MCF 10A (cell line): ENCODE measurements around the gene CDK14. TPM values are rescaled to one million over a fixed set of nuclear protein-coding genes. Genes with fewer than 3 reads are reported as not detected.

Experiments used
- BruUV-seq: library from RNA; stranded (reverse); fragments of 400-500 nt; replicated peaks from 2 replicates; lab custom pipeline; 2021; lab: Mats Ljungman, UMichigan
- CTCF ChIA-PET: fragments of 300-600 bp; sonication (Branson Sonifier 250); formaldehyde crosslinking; extraction: SDS; loops from one replicate; lab custom pipeline; 2021; ENCODE audit warnings: antibody characterized with exemption, inconsistent platforms; lab: Yijun Ruan, JAX
- POLR2A ChIA-PET: fragments of 300-600, 350-650 bp; sonication (Branson Sonifier 250); formaldehyde crosslinking; extraction: SDS; loops from one replicate; lab custom pipeline; 2020; ENCODE audit warnings: antibody characterized with exemption, inconsistent platforms; lab: Yijun Ruan, JAX
- DNase-seq: peaks from one replicate; pipeline ENCODE4 v3.0.0-alpha.2; 2018; ENCODE audit not compliant: unreplicated experiment
- H3K27ac Mint-ChIP-seq: one replicate; pipeline ENCODE4 v1.8.0; 2022; ENCODE audit warnings: mild to moderate bottlenecking, low read depth, mixed read lengths; ENCODE audit not compliant: unreplicated experiment
- H3K27me3 Mint-ChIP-seq: one replicate; pipeline ENCODE4 v1.8.0; 2022; ENCODE audit warnings: mixed read lengths; ENCODE audit not compliant: insufficient read depth, unreplicated experiment
- H3K36me3 Mint-ChIP-seq: one replicate; pipeline ENCODE4 v1.8.0; 2022; ENCODE audit warnings: mild to moderate bottlenecking, moderate library complexity, mixed read lengths; ENCODE audit not compliant: insufficient read depth, unreplicated experiment
- H3K4me1 Mint-ChIP-seq: one replicate; pipeline ENCODE4 v1.8.0; 2022; ENCODE audit warnings: mixed read lengths; ENCODE audit not compliant: insufficient read depth, unreplicated experiment
- H3K4me3 Mint-ChIP-seq: one replicate; pipeline ENCODE4 v1.8.0; 2022; ENCODE audit warnings: mild to moderate bottlenecking, moderate library complexity, mixed read lengths; ENCODE audit not compliant: unreplicated experiment
- H3K9me3 Mint-ChIP-seq: one replicate; pipeline ENCODE4 v1.8.0; 2022; ENCODE audit warnings: mixed read lengths; ENCODE audit not compliant: unreplicated experiment
- intact Hi-C: fragments of 100-400 bp; cut with micrococcal nuclease; formaldehyde crosslinking; loops from 2 replicates; pipeline ENCODE4 v1.14.1; 2022
- total RNA-seq: library from RNA; stranded (reverse); gene quantifications from 2 replicates; pipeline ENCODE4 v1.2.3, GENCODE V29; 2022
- TF ChIP-seq, protein P1 (sequence below): fragments of 200-600 bp; IDR thresholded peaks from one replicate; pipeline ENCODE4 v1.8.0; 2022; ENCODE audit warnings: antibody characterized with exemption, mild to moderate bottlenecking; ENCODE audit not compliant: unreplicated experiment

CDK14 gene
- total RNA-seq, 1 experiment from 2014 or later = 32.0 TPM

DNA sequence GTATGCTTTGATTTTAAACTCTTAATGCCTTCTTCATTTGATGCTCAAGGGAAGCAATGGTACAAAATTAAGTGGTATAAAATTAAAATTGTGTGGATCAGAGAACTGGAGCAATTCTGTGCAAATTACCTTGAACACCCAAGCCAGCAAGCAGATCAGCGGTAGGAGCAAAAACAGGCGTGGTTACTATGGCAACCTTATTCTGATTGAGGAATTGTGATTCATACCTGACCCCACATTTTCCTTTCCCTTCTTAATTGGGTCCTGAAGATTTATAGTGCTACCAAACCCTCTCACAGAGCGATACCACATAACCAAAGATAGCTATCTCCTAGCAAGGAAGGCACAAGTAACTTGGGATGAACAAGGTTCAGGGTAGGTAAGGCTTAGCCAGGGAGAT lies 595.6 kb downstream of the CDK14 start:
- no peak for DNase-seq
- BruUV-seq = no TSS peak
- Mint-ChIP-seq H3K4me3 (no peak overlapping the region), H3K9me3 (no peaks in the 10 kb centered on the region), H3K27ac (no peak overlapping the region), H3K4me1 (peaks cover 14% of the 10 kb centered on the region), H3K27me3 (no peaks in the 10 kb centered on the region), H3K36me3 (no peaks in the 10 kb centered on the region)
- intact Hi-C loops = no loop called here
- ChIA-PET CTCF (no interaction called here), POLR2A (no interaction called here)
- TF ChIP-seq, protein P1, sequence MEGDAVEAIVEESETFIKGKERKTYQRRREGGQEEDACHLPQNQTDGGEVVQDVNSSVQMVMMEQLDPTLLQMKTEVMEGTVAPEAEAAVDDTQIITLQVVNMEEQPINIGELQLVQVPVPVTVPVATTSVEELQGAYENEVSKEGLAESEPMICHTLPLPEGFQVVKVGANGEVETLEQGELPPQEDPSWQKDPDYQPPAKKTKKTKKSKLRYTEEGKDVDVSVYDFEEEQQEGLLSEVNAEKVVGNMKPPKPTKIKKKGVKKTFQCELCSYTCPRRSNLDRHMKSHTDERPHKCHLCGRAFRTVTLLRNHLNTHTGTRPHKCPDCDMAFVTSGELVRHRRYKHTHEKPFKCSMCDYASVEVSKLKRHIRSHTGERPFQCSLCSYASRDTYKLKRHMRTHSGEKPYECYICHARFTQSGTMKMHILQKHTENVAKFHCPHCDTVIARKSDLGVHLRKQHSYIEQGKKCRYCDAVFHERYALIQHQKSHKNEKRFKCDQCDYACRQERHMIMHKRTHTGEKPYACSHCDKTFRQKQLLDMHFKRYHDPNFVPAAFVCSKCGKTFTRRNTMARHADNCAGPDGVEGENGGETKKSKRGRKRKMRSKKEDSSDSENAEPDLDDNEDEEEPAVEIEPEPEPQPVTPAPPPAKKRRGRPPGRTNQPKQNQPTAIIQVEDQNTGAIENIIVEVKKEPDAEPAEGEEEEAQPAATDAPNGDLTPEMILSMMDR = no peak

DNA sequence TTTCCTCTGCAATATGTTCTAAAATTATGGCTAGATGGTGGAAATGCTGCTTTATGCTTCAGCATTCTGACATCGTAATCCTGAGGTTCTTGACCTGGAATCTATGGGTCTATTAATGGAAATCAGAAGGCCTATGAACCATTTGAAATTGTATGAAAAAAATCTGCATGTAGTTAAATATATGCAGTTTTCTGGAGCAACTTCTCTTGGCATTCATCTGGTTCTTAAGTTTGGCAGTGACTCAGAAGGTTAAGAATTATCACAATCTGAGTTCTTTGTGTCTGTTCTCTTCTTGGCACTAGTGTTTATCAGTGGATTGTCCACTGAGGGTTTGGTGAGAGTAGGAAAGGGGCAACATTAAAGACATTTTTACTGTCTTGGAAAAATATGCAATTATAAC lies 597.0 kb downstream of the CDK14 start:
- TF ChIP-seq, protein P1 = no peak
- intact Hi-C loops = no loop called here
- H3K9me3 Mint-ChIP-seq = no peaks in the 10 kb centered on the region
- no peak overlapping the region for H3K27ac Mint-ChIP-seq
- DNase-seq = no peak
- no peak overlapping the region for H3K4me3 Mint-ChIP-seq
- CTCF ChIA-PET = no interaction called here
- POLR2A ChIA-PET = interaction anchor here (0.9 kb wide), 1 partner anchor 9 kb away, joined by 3 read pairs; no protein-coding TSS in a partner anchor
- no peaks in the 10 kb centered on the region for H3K27me3 Mint-ChIP-seq
- H3K4me1 Mint-ChIP-seq = peaks cover 16% of the 10 kb centered on the region
- H3K36me3 Mint-ChIP-seq = no peaks in the 10 kb centered on the region
- BruUV-seq = no TSS peak

DNA sequence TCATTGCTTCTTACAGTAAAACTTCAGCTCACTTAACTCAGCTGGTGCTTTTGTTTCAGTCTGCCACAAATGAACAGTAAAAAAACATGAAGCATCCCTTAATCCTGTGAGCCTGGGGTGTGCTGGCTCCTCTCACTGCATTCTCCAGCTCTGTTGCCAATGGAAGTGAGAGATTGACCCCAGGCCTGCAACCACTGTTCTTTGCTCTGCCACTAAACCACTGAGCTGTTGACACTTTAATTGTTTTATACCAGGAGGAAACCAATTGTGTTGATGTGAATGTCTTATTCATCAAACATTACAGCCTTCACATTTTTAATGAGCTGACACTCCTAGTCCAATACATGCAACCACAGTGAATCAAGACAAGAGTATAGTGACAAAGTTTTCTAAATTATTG lies 598.7 kb downstream of the CDK14 start:
- CTCF ChIA-PET = interaction anchor here (0.6 kb wide), 1 partner anchor 340 kb away, joined by 4 read pairs; no protein-coding TSS in a partner anchor
- H3K4me3 Mint-ChIP-seq = no peak overlapping the region
- H3K4me1 Mint-ChIP-seq = peaks cover 16% of the 10 kb centered on the region
- TF ChIP-seq, protein P1 = no peak
- POLR2A ChIA-PET = no interaction called here
- no peaks in the 10 kb centered on the region for H3K36me3 Mint-ChIP-seq
- no peak for DNase-seq
- no TSS peak for BruUV-seq
- no peak overlapping the region for H3K27ac Mint-ChIP-seq
- no peaks in the 10 kb centered on the region for H3K27me3 Mint-ChIP-seq
- intact Hi-C loops = no loop called here
- H3K9me3 Mint-ChIP-seq = no peaks in the 10 kb centered on the region

DNA sequence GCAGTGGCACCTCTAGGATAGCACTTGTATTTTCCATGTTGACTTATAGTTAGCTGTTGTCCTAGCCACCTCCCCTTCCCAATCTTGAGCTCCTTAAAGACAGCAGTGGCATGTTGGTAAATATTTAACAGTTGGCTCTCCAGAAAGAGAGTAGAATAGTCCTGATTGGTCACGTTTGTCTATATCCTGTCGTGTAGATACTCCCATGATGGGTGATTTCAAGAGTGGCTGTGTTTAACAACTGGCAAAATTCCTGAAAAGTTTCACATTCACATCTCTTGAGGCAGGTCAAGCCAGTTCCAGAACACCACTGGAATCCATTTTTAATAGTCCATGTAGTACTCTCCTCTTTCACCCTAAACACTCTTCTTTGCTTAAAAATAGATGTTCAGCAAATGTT lies 599.9 kb downstream of the CDK14 start:
- no peak for DNase-seq
- ChIA-PET CTCF (no interaction called here), POLR2A (no interaction called here)
- Mint-ChIP-seq H3K9me3 (no peaks in the 10 kb centered on the region), H3K4me3 (no peak overlapping the region), H3K4me1 (peaks cover 16% of the 10 kb centered on the region), H3K27me3 (no peaks in the 10 kb centered on the region), H3K36me3 (no peaks in the 10 kb centered on the region), H3K27ac (no peak overlapping the region)
- TF ChIP-seq, protein P1 = no peak
- intact Hi-C loops = no loop called here
- no TSS peak for BruUV-seq
